ENCODE measurements around the gene SPINT1.

The SPINT1 gene

DNA sequence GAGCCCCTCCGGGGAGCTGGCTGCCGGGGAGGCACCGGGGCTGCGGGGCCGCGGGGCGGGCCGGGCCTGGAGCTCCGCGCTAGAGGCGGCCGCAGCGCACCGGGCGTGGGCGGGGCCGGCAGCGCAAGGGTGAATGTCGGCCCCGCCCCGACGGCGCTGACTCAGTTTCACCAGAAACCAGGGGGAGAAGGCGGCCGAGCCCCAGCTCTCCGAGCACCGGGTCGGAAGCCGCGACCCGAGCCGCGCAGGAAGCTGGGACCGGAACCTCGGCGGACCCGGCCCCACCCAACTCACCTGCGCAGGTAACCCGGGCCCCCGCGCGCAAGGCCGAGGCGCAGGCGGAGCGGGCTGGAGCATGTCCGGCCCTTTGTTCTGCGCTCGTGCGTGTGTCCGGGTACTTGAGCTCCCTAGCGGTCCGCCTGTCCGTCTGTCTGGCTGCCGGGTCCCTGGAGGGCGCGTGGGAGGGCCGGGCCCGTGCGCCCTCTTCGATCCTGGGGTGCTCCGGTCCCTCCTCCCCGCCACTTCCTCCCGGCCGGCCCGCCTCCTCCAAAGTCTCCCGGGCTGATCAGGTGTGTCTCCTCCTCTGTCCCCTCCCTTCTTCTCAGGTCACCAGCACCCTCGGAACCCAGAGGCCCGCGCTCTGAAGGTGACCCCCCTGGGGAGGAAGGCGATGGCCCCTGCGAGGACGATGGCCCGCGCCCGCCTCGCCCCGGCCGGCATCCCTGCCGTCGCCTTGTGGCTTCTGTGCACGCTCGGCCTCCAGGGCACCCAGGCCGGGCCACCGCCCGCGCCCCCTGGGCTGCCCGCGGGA lies at the start of gene SPINT1:
Gene SPINT1 (plus strand): TSS at position 164 of the 811 bp plus-strand sequence. CDS start 507 bp downstream, at position 671.
- peak; percentile 14 for DNase-seq (ENCODE audit: low read depth)

GRCh38 chr15:40796041-40796440 lies 47.8 kb upstream of the SPINT1 start:
- DNase-seq (ENCODE audit: low read depth): no peak

DNA sequence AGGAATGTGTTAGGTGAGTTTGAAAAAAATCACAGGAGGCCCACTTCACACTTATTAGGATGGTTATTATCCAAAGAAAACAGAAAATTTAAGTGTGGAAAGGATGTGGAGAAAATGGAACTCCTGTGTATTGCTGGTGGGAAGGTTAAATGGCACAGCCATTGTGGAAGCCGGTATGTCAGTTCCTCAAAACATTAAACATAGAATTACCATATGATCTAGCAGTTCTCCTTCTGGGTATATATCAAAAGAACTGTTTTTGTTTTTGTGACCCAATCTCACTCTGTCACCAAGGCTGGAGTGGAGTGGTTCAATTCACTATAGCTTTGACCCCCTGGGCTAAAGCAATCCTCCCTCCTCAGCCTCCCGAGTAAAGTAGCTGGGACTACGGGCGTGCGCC lies 47.3 kb upstream of the SPINT1 start:
- DNase-seq (ENCODE audit: low read depth): no peak

- DNase-seq (ENCODE audit: low read depth): no peak
These were observed 44.3 kb upstream of the SPINT1 start for GRCh38 chr15:40799523-40799922.

GRCh38 chr15:40803076-40803475 lies 40.8 kb upstream of the SPINT1 start:
- DNase-seq (ENCODE audit: low read depth): no peak

DNA sequence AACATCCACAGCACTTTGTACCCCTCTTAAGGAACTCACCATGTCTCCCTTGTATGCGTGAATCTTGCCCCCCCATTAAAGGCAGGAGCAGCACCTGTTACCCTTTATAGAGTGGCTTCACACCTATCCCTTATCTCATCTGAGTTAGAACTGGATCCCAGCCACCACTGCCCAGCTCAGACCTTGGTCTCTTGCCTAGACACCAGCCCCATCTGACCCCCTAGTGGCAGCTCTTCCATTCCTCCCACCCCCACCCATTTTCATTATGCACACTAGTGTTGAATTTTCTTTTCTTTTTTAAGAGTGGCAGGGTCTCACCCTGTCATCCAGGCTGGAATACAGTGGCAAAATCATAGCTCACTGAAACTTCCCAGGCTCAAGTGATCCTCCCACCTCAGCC lies 40.2 kb upstream of the SPINT1 start:
- DNase-seq (ENCODE audit: low read depth): no peak

DNA sequence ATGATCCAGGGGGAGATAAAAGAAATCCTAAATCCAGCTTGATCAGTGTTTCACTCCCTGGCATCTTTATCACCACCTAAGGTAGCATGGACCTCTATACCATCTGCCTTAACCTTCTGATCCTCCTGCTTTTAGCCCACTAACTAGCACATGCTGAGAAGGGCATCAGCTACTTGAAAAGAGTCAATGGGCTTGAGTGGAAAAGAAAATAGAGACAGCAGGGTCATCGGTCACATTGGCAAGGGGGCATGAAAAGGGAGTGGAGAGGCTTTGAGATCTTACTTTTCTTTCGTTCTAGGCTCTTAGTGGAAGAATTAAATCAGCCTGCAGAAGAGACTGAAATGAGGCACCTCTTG lies 37.2 kb upstream of the SPINT1 start:
- no peak for DNase-seq (ENCODE audit: low read depth)

DNA sequence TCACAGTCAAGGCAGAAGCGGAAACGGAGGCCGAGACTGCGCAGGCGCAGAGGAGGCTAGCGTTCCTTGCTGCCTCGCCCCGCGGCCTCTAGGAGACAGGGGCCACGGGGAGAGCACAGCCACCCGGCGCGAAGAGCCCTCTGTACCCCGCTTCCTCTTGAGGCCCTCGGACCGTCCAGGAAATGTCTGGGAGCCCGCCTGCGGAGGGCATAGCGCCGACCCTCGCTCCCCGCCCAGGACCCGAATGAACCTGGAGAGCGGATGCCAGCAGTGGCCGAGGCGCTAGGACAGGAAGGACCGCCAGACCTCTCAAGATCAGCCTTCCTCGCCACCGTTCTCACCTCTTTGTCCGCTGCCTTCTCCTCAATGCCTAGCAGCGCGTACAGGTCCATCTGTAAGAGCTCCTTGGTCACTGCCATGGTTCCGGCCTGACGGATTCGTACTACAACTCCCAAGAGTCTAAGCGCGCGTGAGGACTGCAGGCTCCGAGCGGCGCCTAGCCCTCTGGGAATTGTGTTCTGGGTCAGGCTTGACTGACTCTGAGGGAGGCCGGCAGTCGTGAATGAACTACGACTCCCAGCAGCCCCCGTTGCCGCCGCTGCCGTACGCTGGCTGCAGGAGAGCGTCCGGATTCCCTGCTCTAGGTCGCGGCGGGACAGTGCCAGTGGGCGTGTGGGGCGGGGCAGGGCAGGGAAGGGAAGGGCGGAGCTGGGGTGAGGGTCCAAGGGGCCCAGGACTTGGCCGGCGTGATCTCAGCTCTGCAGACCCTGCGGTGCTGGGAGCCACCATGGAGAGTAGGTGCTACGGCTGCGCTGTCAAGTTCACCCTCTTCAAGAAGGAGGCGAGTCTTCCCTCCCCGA lies 36.6 kb upstream of the SPINT1 start, which contains the start of the genes DNAJC17 and ZFYVE19:
Gene DNAJC17 (minus strand): TSS at position 446 of the 860 bp plus-strand sequence. CDS start 27 bp downstream, at position 419.
Gene ZFYVE19 (plus strand): TSS at position 62 of the 860 bp plus-strand sequence. CDS start 501 bp downstream, at position 563.
- DNase-seq (ENCODE audit: low read depth): peak; percentile 98

DNA sequence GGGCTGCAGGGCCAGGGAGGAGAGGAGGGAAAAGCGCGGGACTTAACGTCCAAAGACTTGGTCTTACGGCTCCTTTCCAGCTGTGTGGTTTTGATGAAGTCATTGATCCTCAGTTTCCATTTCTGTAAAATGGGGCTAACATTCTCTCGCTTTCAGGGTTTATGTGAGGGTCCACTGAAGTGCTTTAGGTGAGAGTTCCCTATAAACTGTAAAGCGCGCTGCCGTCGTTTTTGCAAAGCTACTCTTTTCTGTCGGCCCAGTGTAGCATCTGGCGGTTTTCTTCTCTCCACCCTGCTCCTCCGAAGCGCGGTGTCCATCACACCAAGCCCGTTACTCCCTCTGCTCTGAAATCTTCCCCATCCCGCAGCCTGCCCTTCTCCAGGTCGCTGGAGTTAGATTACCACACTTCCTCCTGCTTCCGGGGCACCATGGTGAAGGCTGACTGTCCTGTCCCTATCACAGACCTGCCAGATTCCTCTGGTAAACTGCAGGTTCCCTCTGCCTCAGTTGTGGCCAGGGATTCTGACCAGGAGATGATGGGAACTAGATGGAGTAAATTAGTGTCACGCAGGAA lies 35.9 kb upstream of the SPINT1 start:
- peak; percentile 27 for DNase-seq (ENCODE audit: low read depth)

- DNase-seq (ENCODE audit: low read depth): no peak
These were observed 34.9 kb upstream of the SPINT1 start for GRCh38 chr15:40808861-40809450.

- no peak for DNase-seq (ENCODE audit: low read depth)
These were observed 31.0 kb upstream of the SPINT1 start for GRCh38 chr15:40812721-40813425.

DNA sequence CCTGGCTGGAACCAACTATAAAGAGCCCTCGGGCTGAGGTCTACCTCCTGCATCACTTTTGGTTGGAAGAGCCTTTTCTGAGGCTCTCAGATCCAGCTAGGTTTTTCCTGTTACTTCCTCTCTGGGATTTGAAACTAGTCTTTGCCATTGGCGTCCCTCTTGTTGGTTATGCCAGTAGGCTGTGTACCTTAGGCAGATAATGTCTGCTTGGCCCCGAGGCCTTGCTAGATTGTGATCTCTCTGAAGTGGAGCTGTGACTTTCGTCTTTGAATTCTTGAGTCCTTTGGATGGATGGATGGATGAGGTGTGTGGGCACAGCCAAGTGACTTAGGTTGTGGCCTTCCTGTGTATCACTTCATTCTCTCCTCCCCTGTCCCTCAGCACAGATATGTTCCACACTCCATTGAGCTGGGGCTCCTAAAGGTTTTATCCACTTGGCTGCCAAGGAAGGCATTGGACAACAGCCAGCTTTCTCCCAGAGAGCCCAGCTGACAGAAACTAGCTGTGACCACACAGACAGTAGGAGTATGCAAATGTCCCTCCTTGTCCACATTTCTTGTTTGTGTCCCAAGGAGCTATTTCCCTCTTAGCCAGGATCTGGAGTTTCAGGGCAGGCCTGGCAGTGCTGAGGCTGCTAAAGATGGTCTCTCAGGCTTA lies 28.7 kb upstream of the SPINT1 start:
- DNase-seq (ENCODE audit: low read depth): peak; percentile 23

DNA sequence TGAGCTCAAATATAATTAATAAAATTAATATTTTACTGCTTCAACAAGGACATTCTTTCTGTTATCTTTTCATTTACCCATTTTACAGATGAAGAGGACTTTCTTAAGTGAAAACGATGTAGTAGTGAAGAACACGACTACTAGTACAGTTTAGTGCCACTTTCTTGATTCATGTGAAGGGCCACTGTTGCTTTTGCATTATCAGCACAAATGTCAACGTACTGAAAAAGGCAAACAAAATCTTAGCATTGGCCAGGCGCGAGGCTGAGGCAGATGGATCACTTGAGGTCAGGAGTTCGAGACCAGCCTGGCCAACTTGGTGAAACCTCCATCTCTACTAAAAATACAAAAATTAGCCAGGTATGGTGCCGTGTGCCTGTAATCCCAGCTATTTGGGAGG lies 24.8 kb upstream of the SPINT1 start:
- DNase-seq (ENCODE audit: low read depth): no peak

DNA sequence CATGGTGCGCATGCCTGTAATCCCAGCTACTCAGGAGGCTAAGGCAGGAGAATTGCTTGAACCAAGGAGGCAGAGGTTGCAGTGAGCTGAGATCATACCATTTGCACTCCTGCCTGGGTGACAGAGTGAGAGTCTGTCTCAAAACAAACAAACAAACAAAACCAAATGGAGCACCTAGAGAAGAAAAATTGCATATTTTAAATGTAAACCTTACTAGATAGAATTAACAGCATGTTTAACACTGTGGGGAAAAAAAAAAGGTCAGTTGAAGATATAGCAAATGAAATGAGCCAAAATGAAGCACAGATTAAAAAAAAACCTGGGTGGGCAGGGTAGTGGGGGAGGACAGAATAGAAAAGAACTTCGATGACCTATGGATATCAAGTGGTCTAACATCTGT lies 22.7 kb upstream of the SPINT1 start:
- no peak for DNase-seq (ENCODE audit: low read depth)

DNA sequence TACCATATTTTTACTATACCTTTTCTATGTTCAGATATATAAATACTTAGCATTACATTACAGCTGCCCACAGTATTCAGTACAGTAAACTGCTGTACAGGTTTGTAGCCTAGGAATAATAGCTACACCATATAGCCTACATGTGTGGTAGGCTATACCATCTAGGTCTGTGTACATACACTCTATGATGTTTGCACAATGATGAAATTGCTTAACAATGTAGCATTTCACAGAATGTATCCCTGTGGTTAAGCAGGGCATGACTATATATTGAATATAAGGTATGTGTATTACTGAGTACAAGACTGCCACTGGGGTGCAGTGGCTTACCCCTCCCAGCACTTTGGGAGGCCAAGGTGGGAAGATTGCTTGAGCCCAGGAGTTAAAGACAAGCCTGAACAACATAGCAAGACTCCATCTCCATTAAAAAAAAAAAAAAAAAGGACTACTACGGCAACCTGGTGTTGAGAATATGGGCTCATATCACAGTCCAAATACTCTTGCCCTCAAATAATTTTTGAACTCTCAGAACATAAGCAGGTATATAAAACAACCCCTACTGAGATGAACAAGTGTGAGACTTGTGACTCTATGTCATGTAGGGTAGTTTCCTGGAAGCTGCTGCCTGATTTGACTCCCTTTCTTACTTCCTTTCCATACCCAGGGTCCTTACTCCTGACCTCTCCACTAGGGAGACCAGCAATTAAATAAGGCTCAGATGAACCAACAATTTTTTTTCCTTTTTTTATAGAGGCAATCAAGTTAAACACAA lies 20.1 kb upstream of the SPINT1 start:
- DNase-seq (ENCODE audit: low read depth): no peak

DNA sequence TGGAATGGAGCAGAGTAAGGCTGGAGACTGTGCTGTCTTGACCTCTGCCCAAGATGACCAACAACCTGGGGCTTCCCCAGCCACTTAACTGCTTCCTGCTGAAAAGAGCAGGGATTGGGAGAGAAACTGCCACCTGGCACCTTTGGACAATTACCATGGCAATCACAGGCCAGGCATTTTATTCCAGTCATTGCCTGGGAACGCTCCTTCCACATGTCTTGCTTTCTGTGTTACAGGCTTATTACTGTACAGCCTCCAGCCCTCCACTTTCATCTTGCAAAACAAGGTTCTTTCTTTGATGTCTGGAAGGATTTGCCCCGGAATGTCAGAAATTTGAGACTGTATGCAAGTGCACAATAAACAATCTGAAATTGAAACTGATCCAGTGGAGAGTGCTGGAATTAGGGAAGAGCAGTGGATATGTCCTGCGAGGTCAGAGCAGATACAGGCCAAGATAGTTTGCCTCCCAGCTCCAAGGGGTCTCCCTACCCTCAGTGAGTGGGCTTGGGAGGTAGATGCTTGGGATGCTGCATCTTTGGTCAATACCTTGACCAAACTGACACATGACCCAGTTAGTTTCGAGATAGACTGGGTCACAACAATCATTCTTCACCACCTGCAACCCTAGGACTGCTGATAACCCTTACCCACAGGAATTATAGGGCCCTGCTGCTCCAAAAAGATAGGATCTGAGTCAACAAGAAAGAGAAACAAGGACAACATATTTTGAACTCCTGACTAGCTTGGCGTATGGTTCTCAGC lies 18.0 kb upstream of the SPINT1 start:
- DNase-seq (ENCODE audit: low read depth): peak; percentile 55

- peak; percentile 44 for DNase-seq (ENCODE audit: low read depth)
These were observed 17.3 kb upstream of the SPINT1 start for GRCh38 chr15:40826423-40827075.

- no peak for DNase-seq (ENCODE audit: low read depth)
These were observed 15.3 kb upstream of the SPINT1 start, which contains the start of gene PPP1R14D for GRCh38 chr15:40828447-40829036. TSS of gene PPP1R14D (minus strand) at chr15:40828708. CDS start at chr15:40828641, 67 bp downstream.

All from EH (cell line).